Prostate gland (tissue), 2 donors: Measurements from ENCODE around the gene DCTD. TPM values are rescaled to one million over a fixed set of nuclear protein-coding genes. Genes with fewer than 3 reads are reported as not detected.
A peak's percentile ranks its signal among the peaks of the same experiment; 100 is the strongest.

Experiments used
- DNase-seq: peaks from one replicate; pipeline ENCODE4 v3.0.0-alpha.2; 2019; ENCODE audit warnings: low spot score
- H3K27ac ChIP-seq, 2 donors: fragments of 200-600 bp; sonication (generic); 2 replicates each; pipeline ENCODE4 v1.5.1; 2017 to 2019
- H3K27me3 ChIP-seq: fragments of 200-600 bp; sonication (generic); replicated peaks from 2 replicates; pipeline ENCODE4 v1.5.1; 2019; ENCODE audit not compliant: insufficient read depth
- H3K36me3 ChIP-seq, 2 donors: fragments of 200-600 bp; sonication (generic); 1 replicate in 1 of 2; 2 replicates in 1 of 2; pipeline versions ENCODE4 v1.5.1 to v1.8.1; 2017 to 2019
- H3K4me1 ChIP-seq: fragments of 200-600 bp; sonication (generic); replicated peaks from 2 replicates; pipeline ENCODE4 v1.5.1; 2019
- H3K4me3 ChIP-seq, 2 donors: fragments of 200-600 bp; sonication (generic); 2 replicates each; pipeline ENCODE4 v1.5.1; 2017 to 2019
- H3K9me3 ChIP-seq: fragments of 200-600 bp; sonication (generic); 2 replicates; pipeline ENCODE4 v1.5.1; 2017
- POLR2A ChIP-seq: fragments of 450-650 bp; IDR thresholded peaks from one replicate; pipeline ENCODE4 v1.6.1; 2016; ENCODE audit warnings: antibody characterized with exemption, mild to moderate bottlenecking
- POLR2AphosphoS5 ChIP-seq: sonication (generic); formaldehyde crosslinking; IDR thresholded peaks from one replicate; pipeline ENCODE4 v1.6.1; 2017; ENCODE audit warnings: antibody characterized with exemption
- WGBS: methylation state at CpG from one replicate; pipeline ENCODE4 v1.1.5; 2018; 5-methylcytosine and 5-hydroxymethylcytosine counted together
- intact Hi-C: fragments of 100-400 bp; cut with DNase I; formaldehyde crosslinking; loops from one replicate; pipeline ENCODE4 v1.14.2; 2022
- total RNA-seq, 2 donors: library from RNA; depleted of rRNA; stranded (reverse); fragments of >200 nt; gene quantifications; one replicate each; pipeline ENCODE4 v1.1.0, GENCODE V29; 2016
- TF ChIP-seq, protein P1 (sequence below), 4 experiments: fragments of 200-600 bp in 2 of 4; fragments of 450-650 bp in 2 of 4; sonication (generic) in 2 of 4; IDR thresholded peaks; 1 replicate in 3 of 4; 2 replicates in 1 of 4; pipeline ENCODE4 v1.5.1; 2016 to 2019; ENCODE audit warnings: antibody characterized with exemption in 4 of 4, mild to moderate bottlenecking in 2 of 4, moderate library complexity in 2 of 4

Gene DCTD
- total RNA-seq, 2 donors from 2014 or later = 62.3 to 69.5 TPM

DNA sequence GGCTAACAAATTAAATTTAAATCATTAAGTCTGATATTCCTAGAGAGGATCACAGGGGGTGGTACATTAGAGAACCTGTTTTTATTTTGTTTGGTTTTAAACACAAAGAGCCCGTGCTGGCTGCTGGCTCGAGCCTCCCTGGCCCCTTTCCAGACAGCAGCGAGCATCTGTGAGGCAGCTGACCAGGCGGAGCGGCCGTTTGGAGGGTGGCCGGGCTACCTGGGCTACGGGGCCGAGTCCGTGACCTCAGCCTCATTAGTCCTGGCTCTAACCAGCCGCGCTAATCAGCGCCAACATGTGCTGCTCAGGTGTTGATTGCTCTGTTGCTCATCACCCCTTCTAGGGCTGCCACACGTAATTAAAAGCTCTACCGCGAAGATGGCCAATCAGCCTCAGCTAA, 35.3 kb downstream of the DCTD start:
- H3K4me1 ChIP-seq = no peaks in the 10 kb centered on the region
- H3K36me3 ChIP-seq = no peaks in the 10 kb centered on the region
- no peak for DNase-seq
- intact Hi-C loops = no loop called here
- no peak overlapping the region for H3K4me3 ChIP-seq
- TF ChIP-seq POLR2AphosphoS5 (no peak), POLR2A (no peak)
- TF ChIP-seq, protein P1, sequence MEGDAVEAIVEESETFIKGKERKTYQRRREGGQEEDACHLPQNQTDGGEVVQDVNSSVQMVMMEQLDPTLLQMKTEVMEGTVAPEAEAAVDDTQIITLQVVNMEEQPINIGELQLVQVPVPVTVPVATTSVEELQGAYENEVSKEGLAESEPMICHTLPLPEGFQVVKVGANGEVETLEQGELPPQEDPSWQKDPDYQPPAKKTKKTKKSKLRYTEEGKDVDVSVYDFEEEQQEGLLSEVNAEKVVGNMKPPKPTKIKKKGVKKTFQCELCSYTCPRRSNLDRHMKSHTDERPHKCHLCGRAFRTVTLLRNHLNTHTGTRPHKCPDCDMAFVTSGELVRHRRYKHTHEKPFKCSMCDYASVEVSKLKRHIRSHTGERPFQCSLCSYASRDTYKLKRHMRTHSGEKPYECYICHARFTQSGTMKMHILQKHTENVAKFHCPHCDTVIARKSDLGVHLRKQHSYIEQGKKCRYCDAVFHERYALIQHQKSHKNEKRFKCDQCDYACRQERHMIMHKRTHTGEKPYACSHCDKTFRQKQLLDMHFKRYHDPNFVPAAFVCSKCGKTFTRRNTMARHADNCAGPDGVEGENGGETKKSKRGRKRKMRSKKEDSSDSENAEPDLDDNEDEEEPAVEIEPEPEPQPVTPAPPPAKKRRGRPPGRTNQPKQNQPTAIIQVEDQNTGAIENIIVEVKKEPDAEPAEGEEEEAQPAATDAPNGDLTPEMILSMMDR (IDR thresholded peaks at IDR 0.05) = no peak
- H3K27me3 ChIP-seq = no peaks in the 10 kb centered on the region
- no peaks in the 10 kb centered on the region for H3K9me3 ChIP-seq
- no peak overlapping the region for H3K27ac ChIP-seq
- WGBS = 55% methylated on average over 16 of the region's 16 CpGs

DNA sequence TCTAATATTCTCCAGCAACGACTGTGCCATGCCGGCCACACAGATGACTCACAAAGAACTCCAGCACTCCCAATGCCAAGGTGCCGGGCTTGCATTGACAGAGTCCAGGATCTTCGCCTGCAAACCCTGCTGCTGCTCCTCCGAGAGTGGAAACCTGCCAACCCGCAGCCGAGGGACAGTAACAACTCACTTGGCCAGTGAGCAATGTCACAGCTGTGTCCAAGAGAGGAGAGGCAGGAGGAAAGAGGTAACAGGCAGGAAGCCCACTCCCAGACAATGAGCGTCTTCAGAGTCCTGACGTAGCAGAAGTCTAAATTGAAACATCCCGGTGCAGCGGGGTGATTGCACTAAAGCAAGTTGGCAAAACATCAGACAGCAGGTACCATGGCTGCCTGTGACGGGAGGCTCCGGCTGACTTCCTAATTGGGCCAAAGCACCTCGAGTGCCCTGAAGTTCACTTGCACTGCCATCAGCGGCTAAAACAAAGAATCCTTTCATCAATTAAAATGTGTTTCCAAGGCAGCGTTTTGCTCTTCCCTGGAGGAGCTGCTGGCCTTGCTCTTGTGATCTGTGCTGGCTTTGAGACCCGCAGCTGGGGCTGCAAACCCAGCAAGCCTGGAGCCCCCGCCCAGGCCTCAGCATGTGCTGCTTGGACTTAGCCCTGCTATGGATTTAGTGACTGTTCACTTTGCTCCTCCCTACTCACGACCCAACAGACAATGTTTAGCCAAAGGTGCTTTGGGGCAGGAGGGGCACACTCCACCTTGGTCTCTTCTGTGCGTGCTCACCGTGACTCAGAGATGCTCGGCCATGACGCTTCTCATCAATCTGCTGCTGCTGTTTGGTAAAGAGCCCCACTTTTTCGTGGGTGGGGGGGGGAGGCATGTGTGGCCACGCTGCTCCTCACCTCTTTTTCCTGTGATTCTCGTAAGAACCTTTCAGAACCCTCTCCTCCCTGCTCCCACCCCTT, 36.5 kb downstream of the DCTD start:
- DNase-seq = peak; percentile 31

DNA sequence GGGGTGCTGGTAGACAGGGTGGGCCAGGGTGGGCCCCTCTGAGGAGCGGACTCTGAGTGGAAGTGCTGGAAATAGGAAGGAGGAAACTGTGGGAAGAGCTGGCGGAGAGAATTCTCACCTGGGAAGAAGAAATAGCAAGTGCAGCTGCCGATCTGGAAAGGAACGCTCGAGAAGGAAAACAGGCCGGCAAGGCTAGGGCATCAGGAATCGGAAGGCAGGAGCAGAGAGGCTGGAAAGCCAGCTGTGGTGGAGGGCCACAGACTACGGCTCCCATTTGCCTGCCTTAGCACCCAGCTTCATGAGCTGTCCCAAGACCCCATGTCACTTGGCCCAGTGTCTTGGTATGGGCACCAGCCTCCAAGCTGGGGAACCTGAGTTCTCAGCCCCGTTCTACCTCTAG, 37.3 kb downstream of the DCTD start:
- Histone ChIP-seq H3K36me3 (no peaks in the 10 kb centered on the region), H3K27me3 (no peaks in the 10 kb centered on the region), H3K4me3 (no peak overlapping the region), H3K9me3 (no peaks in the 10 kb centered on the region), H3K27ac (no peak overlapping the region), H3K4me1 (no peaks in the 10 kb centered on the region)
- no peak for DNase-seq
- no peak for TF ChIP-seq POLR2A
- TF ChIP-seq, protein P1 (IDR thresholded peaks at IDR 0.05) = no peak
- intact Hi-C loops = no loop called here
- 86% methylated on average over 9 of the region's 9 CpGs for WGBS

More for the DNA sequence above, 36.5 kb downstream of the DCTD start:
- H3K4me1 ChIP-seq = no peaks in the 10 kb centered on the region
- H3K27ac ChIP-seq = no peak overlapping the region
- intact Hi-C loops = no loop called here
- no peaks in the 10 kb centered on the region for H3K27me3 ChIP-seq
- WGBS = 52% methylated on average over 26 of the region's 26 CpGs
- no peaks in the 10 kb centered on the region for H3K9me3 ChIP-seq
- no peak overlapping the region for H3K4me3 ChIP-seq
- TF ChIP-seq POLR2AphosphoS5 (no peak), POLR2A (no peak)
- TF ChIP-seq, protein P1 (IDR thresholded peaks at IDR 0.05) = no peak
- no peaks in the 10 kb centered on the region for H3K36me3 ChIP-seq

DNA sequence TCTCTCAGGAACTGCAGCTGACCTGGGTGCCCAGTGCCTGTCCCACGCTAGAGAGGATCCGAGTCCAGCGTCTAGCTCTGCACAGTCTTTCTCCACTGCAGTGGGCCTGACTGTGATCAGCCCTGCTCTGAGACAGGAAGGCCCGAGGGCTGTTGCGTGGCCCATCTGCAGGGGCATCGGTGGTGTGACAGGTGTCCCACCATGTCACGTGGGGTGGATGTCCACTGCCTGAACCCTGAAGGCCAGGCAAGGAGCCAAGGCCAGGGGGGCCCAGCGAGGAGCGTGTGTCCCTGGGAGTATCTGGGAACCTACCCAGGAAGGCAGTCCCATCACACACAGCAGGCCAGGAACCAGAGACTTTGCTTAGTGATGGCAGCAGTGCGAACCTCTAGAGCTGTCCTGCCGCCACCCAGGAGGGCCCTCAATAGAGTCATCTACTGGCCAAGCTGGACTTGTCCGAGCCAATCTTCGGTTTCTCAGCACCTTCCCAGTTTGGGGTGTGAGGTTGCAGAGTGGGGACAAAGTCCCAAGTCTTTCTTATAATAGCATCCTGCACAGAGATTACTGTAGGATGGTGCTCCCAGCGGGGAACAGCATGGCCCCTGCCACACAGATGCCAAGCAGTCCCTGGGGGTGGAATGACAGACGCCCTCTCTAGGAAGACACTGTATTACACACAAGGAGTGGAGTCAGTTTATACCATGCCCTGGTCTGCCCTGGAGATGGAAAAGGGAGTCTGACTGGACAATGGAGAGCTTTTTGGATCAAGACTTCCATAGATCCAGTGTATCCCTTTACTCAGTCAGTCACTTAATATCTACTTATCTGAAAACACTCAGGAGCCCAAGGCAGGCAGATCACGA, 38.3 kb downstream of the DCTD start:
- Histone ChIP-seq H3K27me3 (no peaks in the 10 kb centered on the region), H3K4me1 (no peaks in the 10 kb centered on the region), H3K9me3 (no peaks in the 10 kb centered on the region), H3K27ac (no peak overlapping the region), H3K4me3 (no peak overlapping the region), H3K36me3 (no peaks in the 10 kb centered on the region)
- TF ChIP-seq POLR2AphosphoS5 (no peak), POLR2A (no peak)
- TF ChIP-seq, protein P1 (IDR thresholded peaks at IDR 0.05) = no peak
- intact Hi-C loops = no loop called here
- no peak for DNase-seq
- 87% methylated on average over 16 of the region's 16 CpGs for WGBS
